GM19328 (cell line): Measurements from ENCODE around the gene FBXW10.
"Not testable (repeated sequence)": the region's sequence is repeated elsewhere in the genome, so short reads cannot be mapped to it uniquely, and the experiment has no call there.

ENCODE experiments used
- ATAC-seq: cut with Tn5 transposase; IDR thresholded peaks from one replicate; pipeline ENCODE4 v1.9.1; 2021; ENCODE audit warnings: mild to moderate bottlenecking, moderate library complexity; ENCODE audit not compliant: unreplicated experiment

The FBXW10 gene, protein sequence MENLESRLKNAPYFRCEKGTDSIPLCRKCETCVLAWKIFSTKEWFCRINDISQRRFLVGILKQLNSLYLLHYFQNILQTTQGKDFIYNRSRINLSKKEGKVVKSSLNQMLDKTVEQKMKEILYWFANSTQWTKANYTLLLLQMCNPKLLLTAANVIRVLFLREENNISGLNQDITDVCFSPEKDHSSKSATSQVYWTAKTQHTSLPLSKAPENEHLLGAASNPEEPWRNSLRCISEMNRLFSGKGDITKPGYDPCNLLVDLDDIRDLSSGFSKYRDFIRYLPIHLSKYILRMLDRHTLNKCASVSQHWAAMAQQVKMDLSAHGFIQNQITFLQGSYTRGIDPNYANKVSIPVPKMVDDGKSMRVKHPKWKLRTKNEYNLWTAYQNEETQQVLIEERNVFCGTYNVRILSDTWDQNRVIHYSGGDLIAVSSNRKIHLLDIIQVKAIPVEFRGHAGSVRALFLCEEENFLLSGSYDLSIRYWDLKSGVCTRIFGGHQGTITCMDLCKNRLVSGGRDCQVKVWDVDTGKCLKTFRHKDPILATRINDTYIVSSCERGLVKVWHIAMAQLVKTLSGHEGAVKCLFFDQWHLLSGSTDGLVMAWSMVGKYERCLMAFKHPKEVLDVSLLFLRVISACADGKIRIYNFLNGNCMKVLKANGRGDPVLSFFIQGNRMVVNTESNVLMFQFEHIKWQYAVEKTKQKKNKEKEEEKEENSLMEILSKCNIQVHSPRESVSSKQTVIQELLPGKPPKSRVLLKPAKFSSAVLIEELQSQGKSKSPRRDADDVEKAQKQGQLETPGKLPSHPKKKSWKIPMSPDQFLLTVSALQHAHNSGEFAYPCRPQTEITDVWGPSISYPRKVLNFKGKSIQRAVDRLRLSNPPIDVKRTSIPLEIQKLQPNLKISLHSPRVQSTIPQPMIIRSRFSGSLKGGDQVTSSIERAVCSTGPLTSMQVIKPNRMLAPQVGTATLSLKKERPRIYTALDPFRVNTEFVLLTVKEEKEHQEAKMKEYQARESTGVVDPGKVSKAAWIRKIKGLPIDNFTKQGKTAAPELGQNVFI

DNA sequence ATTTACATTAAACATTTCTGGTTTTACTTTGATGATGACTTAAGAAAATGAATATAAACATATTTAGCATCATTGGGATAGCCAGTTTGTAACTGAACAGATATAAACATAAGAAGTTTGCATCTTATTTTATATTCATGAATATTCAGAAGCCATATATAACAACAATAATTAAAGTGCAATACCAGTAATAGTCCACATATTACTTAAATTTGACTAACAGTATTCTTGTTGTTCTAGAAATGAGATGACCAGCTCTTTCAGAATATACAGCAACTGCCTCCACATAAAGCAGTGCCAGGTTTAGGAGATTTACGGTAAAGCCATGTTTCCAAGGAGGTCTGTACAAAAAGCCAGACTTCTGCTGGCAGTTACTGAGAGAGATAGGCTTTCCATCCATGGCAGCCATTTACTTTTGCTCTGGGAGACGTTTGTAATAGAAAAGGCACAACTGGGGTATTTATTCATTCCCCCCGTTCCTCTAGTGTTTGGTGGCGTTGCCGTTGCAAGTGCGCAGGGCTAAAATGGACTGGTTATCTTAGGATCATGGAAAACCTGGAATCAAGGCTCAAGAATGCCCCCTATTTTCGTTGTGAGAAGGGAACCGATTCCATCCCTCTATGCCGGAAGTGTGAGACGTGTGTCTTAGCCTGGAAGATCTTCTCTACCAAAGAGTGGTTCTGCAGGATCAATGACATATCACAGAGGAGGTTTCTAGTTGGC, at the start of gene FBXW10:
Gene FBXW10, plus strand, starts transcription at position 356 of the 723 bp plus-strand sequence. Its CDS starts 191 bp downstream, at position 547.
- ATAC-seq: not testable (repeated sequence)

DNA sequence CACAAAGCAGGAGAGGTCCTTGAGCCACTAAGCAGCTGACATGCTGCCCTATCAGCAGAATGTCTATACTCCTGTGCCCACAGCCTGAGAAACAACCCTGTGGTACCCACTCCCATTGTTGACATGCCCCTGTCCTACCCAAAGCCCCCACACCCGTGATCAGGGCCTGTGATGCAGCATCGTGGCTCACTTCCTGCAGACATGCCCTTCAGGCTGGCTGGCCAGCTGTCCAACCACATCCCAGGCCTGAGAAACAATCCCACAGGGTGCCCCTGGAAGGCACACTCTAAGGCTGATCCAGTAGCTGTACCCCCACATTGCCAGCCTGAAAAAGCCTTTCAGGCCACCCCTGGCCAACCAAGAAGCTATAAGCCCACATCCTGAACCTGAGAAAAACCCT, 48.7 kb upstream of the FBXW10 start:
- not testable (repeated sequence) for ATAC-seq

GRCh38 chr17:18698473-18699103, 45.3 kb upstream of the FBXW10 start:
- not testable (repeated sequence) for ATAC-seq

- not testable (repeated sequence) for ATAC-seq
Measured at GRCh38 chr17:18705955-18706354, 37.9 kb upstream of the FBXW10 start.

- ATAC-seq: not testable (repeated sequence)
Measured at GRCh38 chr17:18708215-18708614, 35.6 kb upstream of the FBXW10 start.

DNA sequence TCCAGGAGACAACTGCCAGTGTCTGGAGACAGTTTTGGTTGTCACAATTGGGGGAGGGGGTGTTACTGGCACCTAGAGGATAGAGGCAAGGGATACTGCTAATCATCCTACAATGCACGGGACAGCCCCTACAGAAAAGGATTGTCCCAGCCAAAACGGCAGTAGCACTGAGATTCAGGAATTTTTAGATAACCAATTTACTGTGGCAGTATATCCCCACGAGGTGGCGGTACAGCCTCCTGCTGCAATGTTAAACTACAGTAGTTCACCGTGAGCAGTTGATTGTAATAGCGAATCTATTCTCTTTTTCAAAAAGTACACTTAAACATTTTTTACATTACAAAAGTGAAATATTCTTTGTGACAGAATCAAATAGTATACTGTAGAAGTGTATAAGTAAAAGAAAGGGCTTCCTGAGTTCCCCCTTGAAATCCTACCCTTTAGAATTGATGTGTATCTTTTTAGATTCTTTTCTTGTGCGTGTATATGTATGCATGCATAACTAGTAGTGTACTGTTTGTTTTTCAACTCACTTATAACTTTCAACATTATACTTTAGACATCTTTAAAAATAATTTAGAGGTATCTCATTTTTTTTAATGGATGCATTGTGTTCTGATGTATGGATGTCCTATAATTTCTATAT, 31.4 kb upstream of the FBXW10 start:
- ATAC-seq: not testable (repeated sequence)

DNA sequence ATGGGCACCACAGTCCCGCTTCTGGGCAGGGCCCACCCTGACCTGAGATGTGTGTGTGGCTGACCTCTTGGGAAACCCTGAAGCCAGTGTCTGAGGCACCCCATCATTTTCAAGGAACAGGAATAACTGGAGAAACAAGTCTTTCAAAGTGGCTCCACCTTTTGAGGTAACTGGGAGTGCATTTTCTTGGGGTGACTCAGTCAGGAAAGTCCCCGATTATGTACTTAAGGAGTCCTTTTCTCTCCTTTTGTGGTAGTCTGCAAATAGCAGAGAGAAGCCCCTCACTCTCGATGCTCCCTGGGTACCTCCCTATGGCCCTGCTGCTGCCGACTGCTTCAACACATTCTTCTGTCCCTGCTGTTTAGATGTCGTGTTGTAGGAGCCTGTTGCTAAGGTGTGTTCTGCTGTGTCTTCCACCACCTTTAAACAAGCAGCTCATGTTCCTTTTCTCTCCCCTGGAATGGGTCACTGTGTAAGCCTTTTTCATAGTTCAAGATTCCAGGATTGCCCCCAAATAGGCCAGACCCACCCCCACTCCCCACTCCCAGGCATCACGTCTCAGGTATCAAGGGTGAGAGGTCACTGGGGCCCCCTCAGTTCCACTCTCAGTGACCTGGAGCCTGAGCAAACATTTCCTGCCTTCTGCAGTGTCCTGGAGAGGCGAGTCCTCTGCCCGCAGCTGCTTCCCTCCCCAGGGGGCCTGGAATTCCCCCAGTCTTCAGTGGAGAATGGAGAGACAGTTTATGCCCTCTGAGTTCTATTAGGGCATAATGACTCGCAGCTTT, 25.0 kb upstream of the FBXW10 start:
- not testable (repeated sequence) for ATAC-seq

- not testable (repeated sequence) for ATAC-seq
Measured at GRCh38 chr17:18719428-18720110, 24.3 kb upstream of the FBXW10 start.

DNA sequence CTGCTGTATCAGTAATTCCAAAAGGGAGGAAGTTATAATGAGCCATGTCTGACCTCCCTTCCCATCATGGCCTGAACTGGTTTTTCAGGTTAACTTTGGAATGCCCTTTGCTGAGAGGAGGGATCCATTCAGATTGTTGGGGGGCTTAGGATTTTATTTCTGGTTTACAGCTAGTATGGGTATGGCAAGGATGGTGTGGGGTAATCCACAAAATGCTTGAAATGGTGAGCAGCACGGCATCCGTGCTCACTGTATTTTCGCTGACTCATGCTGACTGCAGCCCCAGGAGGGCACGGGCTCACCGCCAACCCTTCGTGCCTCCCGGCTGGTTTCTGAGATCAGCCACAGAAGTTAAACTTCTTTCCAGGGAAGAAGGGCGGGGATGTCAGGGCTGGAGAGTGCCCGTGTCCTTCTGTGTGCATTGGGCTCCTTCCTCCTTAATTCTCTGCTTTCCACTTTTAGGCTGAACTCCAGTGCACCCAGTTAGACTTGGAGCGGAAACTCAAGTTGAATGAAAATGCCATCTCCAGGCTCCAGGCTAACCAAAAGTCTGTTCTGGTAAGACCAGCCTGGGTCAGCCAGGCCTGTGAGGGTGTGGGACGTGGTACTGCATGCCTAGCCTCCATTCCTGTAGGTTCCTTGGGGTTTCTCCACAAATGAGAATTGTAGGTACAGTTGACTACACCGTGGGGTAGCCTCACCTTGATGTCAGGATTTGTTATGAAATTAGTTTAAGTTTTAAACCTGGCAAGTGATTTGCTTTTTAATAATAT, 21.9 kb upstream of the FBXW10 start:
- ATAC-seq: not testable (repeated sequence)

DNA sequence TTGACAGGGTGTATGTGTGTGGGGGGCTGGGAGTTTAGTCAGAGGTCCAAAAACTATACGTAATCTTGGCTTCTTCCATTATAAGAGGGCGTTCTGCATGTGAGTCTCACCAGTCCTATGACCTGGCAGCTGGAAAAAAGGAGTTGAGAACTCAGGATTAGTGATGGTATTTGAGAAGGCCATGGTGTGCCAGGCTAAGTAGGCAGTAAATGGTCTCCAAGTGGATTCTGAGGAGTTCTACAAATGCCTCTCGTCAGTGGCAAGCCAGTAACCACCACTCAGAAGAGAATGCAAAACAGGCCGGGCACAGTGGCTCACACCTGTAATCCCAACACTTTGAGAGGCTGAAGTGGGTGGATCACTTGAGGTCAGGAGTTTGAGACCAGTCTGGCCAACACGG, 21.2 kb upstream of the FBXW10 start:
- ATAC-seq: not testable (repeated sequence)

DNA sequence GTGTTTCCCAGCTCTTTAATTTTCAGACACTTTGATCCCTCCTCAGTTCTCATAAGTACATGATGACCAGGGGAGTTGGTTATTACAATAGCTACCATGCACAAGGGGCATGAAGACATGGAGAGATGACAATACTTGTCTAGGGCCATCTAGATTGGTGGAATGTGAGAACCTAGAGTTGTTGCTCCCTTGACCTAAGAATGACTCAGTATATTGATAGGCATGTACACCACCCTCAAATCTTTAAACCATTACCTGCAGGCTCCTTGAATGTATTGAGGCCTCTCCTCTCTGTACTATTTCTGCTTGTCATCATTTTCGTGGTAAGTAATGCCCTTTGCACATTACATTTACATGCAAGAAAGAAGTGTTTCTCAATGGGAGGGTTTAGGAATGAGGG, 20.3 kb upstream of the FBXW10 start:
- not testable (repeated sequence) for ATAC-seq

DNA sequence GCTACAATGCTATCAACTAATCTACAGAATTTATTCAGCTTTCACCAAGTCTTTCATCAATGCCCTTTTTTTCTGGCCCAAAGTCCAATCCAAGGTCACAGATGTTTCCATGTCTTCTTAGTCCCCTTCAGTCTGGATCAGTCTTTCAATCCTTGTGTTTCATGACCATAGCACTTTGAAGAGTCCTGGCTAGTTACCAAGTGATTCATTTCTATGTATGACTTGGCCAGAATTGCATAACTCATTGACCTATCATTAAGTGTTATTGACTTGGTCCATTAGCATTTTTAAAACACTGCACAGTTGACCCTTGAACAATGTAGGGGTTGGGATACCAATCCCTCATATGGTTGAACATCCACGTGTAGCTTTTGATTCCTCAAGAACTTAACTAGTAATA, 11.4 kb upstream of the FBXW10 start:
- ATAC-seq: not testable (repeated sequence)

GRCh38 chr17:18733350-18733749, 10.5 kb upstream of the FBXW10 start:
- ATAC-seq: not testable (repeated sequence)

DNA sequence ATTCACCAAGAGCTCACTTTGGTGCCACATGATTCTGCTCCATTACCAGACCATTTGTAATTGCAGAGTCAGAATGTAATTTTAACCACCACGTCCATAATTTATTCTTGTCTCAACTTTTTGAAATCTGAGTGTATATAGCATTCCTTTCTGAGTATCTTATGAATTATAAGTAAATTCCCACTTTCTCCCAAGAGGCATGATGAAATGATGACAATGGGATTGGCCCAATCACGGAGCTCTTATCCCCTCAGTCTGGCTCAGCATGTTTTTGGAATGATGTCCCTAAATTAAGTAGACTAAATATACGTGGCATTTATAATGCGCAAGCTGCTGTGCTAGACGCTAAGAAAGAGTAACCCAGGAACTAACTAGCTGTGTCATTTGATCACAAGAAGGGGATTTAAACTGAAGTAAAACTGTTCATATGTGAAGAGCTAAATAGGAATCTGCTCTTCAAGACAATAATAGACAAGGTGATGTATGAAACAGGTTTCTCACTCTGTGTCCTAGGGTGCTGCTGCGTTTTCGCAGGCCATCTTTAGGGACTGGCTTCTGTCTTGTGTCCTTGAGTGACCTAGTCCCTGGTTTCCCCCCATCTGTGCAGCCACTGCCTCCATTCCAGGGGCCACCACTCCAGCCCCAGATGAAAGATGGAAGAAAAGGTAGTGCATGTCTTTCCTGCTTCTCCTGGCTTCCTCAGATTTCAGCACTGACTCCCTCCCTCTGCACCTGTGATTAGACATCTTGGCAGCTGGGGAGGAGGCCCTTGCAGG, 4.0 kb upstream of the FBXW10 start:
- ATAC-seq: not testable (repeated sequence)

DNA sequence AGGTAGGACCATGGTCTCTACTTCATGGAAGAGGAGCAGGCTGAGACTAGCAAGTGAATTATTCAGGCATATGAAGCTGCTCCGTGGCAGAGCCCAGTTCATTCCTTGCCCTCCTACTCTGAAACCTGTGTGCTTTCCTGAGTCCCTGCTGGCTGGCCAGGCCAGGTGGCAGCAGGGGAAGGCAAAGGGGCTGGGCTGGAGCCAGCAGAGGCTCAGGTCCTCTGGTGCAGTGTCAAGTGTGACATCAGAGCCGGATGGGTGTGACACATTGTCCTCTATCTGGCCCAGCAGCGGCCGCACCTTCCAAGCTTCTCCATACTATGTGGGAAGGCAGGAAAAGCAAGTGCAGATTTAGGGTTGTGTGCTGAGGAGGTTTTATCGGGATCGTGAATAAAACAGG, 2.6 kb upstream of the FBXW10 start:
- ATAC-seq: not testable (repeated sequence)

GRCh38 chr17:18744726-18745125, 872 bp downstream of the FBXW10 start:
- not testable (repeated sequence) for ATAC-seq

- ATAC-seq: not testable (repeated sequence)
Measured at GRCh38 chr17:18746551-18746950, 2.7 kb downstream of the FBXW10 start.
